ENCODE data around the gene HEXIM2.

HEXIM2 gene

GRCh38 chr17:45146166-45146565, 15.5 kb upstream of the HEXIM2 start:
- no peak for DNase-seq

DNA sequence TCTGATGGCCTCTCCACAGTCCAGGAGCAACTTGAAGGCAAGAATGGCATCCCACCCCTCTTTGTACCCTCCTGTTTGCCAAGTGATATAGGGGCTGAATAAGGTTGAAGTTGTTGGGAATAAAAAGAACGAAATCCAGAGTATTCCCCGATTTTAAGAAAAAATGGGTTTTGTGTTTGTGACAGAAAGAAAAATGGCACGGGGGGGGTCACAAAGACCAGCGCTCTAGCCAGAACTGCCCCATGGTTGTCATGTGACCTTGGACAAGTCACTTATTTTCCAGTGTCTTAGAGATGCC, 15.1 kb upstream of the HEXIM2 start:
- no peak for DNase-seq

DNA sequence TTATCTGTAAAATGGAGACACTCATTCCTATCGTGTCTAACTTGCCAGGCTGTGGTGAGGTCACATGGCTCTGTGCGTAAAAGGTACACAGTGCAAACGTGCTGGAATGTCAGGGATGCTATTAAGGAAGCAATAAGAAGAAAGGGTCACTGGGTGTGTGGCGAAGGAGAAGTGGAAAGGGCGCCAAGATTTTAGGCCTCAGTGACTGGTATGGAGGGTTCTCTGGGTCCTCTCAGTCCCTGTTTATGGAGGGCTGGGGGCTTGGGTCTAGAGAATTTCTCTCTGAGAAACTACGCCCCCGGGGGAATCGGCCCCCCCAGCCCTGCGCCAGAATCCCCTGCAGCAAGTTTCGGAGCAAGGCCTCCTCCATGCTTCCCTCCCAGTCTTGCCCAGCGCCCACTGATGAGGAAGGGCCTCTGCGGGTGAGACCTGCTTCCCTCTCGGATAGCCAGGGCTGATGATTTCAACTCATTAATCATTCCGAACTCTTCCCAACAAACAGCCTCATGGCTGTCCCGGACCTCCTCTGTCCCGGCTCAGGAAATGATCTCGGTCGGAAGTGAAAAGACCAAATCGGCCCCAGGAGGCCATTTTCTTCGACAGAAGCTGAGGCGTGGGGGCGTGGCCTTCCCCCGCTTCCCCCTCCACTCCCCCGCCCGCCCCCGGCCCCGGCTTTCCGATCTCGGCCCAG, 14.6 kb upstream of the HEXIM2 start:
- peak; percentile 69 to 84 (median 81) for DNase-seq

GRCh38 chr17:45147581-45148182, 14.0 kb upstream of the HEXIM2 start:
- DNase-seq, result peak; percentile 87 to 92 (median 92)

GRCh38 chr17:45148183-45149036, 13.3 kb upstream of the HEXIM2 start, which contains the start of gene HEXIM1:
TSS of gene HEXIM1 (plus strand) at chr17:45148475. CDS start at chr17:45149191, 716 bp downstream.
- peak; percentile 100 for DNase-seq

GRCh38 chr17:45149037-45149668, 12.5 kb upstream of the HEXIM2 start:
- peak; percentile 75 to 89 (median 76) for DNase-seq

DNA sequence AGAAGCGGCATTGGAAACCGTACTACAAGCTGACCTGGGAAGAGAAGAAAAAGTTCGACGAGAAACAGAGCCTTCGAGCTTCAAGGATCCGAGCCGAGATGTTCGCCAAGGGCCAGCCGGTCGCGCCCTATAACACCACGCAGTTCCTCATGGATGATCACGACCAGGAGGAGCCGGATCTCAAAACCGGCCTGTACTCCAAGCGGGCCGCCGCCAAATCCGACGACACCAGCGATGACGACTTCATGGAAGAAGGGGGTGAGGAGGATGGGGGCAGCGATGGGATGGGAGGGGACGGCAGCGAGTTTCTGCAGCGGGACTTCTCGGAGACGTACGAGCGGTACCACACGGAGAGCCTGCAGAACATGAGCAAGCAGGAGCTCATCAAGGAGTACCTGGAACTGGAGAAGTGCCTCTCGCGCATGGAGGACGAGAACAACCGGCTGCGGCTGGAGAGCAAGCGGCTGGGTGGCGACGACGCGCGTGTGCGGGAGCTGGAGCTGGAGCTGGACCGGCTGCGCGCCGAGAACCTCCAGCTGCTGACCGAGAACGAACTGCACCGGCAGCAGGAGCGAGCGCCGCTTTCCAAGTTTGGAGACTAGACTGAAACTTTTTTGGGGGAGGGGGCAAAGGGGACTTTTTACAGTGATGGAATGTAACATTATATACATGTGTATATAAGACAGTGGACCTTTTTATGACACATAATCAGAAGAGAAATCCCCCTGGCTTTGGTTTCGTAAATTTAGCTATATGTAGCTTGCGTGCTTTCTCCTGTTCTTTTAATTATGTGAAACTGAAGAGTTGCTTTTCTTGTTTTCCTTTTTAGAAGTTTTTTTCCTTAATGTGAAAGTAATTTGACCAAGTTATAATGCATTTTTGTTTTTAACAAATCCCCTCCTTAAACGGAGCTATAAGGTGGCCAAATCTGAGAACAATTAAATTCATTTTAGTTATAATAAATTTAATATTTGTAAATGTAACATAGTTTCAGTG, 11.7 kb upstream of the HEXIM2 start:
- peak; percentile 55 to 64 (median 58) for DNase-seq

GRCh38 chr17:45150911-45151809, 10.5 kb upstream of the HEXIM2 start:
- DNase-seq, result peak; percentile 58 to 74 (median 67)

- DNase-seq, result no peak
Observed at GRCh38 chr17:45155029-45155428, 6.6 kb upstream of the HEXIM2 start.

GRCh38 chr17:45155483-45155882, 6.2 kb upstream of the HEXIM2 start:
- no peak for DNase-seq

DNA sequence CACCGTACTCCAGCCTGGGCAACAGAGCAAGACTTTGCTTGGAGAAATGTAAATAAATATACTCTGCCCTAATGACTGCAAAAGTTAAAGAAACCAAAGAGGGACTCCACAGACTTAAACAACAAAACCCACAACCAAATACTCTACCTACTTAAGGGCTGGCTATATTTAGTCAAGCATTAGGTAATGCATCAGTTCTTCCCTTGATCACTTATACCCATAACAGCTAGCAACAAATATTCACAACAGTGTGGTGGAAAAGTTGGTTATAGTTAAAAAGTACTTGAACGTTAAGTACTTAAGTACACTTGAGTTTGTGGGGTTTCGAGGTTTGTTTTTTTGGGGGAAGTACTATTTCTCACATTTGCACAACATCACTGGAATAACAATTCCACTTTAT, 5.4 kb upstream of the HEXIM2 start:
- no peak for DNase-seq

GRCh38 chr17:45160447-45161287, 1.0 kb upstream of the HEXIM2 start:
- DNase-seq, result peak; percentile 52 to 74 (median 53)

DNA sequence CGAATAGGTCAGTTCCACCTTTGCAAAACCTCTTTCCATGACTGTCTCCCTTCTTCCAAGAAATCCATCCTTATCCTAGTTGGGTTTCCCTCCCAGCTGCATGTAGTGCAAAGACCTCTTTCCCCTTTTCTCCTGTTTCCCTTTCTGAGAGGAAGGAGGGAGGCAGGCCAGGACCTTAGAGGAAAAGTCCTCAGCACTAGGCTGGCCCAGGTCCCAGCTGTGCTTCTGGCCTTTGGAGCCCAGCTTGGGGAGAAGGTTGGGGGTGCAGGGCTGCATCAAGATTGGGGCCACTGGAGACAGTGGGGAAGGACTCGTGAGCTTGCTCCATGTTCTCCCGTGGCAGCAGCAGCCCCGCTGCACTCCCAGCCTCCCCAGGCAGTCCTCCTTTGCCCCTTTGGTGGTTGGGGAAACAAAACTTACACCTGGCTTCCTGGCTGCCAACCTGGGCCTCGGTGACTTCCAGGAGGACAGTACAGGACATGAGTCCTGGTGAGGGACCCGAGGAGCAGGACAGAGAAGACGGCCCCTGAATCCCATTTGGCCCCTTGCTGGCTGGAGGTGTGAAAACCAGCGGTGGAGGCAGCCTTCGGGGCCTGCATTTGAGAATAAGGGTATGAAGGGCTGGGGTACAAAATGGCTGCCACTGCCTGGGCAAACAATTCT, 481 bp downstream of the HEXIM2 start:
- no peak for DNase-seq

DNA sequence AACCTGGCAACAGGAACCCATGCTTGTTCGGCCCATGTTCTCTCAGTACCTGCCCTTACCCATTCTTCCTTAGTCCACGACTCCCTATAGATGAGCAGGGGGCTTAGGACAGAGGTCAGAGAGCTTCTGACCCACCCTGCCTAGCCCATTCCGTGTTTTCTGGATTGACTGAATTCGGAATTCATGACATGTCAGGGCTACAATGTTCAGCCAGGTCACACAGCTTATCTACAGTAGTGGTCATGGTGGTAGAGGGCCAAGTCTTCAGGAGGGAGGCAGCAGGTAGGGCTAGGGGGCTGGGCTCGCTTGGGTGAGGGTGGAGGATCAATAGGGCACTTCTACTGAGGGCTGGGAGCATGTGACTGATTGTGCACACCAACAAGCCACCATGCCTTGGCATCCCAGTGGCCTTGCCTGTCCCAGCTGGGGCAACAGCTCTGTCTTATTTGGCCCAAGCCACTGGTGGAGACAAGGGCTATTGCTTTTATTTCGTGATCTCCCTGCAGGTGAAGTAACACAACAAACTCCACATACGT, 3.1 kb downstream of the HEXIM2 start:
- no peak for DNase-seq

GRCh38 chr17:45168991-45169752, 7.5 kb downstream of the HEXIM2 start:
- DNase-seq, result no peak

- no peak for DNase-seq
Observed at GRCh38 chr17:45170280-45170930, 8.7 kb downstream of the HEXIM2 start.

GRCh38 chr17:45170931-45171337, 9.3 kb downstream of the HEXIM2 start:
- DNase-seq, result peak; percentile 43 to 57 (median 53)
